Measurements from ENCODE around the gene CASP3.

CASP3 gene

DNA sequence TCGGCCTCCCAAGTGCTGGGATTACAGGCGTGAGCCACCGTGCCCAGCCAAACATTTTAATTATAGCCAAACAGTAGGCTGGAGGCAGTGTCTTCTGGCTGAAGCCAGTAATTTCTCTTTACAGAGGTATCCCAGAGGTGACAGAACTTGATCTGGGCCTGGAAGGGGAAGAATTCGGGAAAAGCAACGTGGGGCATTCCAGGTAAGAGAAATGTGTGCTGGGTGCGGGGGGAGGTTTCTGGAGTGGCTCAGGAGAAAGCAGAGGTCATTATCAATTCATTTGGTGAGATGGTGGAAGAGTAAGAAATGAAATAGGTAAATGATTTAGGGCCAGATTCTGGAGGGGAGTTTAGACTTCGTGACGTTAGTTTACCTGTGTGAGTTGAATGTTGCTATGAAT is 2.7 kb upstream of the CASP3 start:
- H3K36me3 ChIP-seq, result peaks cover 9% of the 10 kb centered on the region
- H3K9me3 ChIP-seq (ENCODE audit: severe bottlenecking), result no peaks in the 10 kb centered on the region
- TF ChIP-seq, protein P1, sequence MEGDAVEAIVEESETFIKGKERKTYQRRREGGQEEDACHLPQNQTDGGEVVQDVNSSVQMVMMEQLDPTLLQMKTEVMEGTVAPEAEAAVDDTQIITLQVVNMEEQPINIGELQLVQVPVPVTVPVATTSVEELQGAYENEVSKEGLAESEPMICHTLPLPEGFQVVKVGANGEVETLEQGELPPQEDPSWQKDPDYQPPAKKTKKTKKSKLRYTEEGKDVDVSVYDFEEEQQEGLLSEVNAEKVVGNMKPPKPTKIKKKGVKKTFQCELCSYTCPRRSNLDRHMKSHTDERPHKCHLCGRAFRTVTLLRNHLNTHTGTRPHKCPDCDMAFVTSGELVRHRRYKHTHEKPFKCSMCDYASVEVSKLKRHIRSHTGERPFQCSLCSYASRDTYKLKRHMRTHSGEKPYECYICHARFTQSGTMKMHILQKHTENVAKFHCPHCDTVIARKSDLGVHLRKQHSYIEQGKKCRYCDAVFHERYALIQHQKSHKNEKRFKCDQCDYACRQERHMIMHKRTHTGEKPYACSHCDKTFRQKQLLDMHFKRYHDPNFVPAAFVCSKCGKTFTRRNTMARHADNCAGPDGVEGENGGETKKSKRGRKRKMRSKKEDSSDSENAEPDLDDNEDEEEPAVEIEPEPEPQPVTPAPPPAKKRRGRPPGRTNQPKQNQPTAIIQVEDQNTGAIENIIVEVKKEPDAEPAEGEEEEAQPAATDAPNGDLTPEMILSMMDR (IDR thresholded peaks at IDR 0.05; ENCODE audit: low read depth, low read length), result no peak
- H3K27me3 ChIP-seq (ENCODE audit: insufficient read depth, low read depth, severe bottlenecking), result no peaks in the 10 kb centered on the region
- no peak overlapping the region for H3K27ac ChIP-seq
- H3K4me3 ChIP-seq (ENCODE audit: low read depth, low read length), result no peak overlapping the region
- no peak for DNase-seq

DNA sequence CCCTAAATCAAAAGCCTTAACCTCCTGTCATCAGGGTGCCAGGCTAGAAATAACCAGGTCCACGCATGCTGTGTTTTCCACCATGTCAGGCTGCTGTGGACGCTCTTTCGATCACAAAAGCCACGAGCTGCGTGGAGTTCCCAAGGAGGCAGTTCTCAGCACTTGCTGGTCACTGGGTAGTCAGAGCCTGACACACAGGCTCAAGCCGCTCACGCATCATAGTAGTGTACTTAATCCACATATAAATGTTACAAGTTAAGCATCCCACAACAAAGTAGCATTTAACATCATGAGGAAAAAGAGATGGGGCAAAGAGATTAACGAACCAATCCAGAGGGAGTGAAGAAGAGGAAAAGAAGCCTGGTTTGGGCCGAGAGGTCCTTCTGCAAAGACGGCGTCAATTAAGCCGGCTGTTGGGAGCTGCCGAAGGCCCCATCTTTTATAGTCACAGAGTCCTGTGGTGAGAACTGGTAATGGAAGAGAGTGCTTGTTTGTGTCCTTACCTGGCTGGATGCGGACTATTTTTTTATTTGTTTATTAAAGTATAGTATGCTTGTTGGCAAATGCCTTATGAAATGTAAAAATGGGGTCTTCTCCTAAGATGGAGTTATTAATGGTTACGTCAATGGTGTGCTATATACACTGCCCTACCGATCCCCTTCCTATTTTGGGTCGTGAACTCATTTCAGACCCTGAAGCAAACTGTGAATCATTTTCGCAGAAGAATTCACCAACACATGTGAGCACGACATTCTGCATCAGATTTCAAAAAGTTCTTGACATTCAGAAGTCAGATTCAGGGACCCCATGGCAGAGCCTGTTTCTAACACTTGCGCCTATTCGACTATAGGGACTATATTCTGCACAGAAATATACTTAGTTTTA is 966 bp upstream of the CASP3 start:
- no peaks in the 10 kb centered on the region for H3K9me3 ChIP-seq (ENCODE audit: severe bottlenecking)
- H3K27ac ChIP-seq, result peak overlapping the region; percentile 99
- H3K4me3 ChIP-seq (ENCODE audit: low read depth, low read length), result peak overlapping the region; percentile 58
- no peaks in the 10 kb centered on the region for H3K27me3 ChIP-seq (ENCODE audit: insufficient read depth, low read depth, severe bottlenecking)
- TF ChIP-seq, protein P1 (IDR thresholded peaks at IDR 0.05; ENCODE audit: low read depth, low read length), result no peak
- peak; percentile 60 for DNase-seq
- H3K36me3 ChIP-seq, result peaks cover 19% of the 10 kb centered on the region

DNA sequence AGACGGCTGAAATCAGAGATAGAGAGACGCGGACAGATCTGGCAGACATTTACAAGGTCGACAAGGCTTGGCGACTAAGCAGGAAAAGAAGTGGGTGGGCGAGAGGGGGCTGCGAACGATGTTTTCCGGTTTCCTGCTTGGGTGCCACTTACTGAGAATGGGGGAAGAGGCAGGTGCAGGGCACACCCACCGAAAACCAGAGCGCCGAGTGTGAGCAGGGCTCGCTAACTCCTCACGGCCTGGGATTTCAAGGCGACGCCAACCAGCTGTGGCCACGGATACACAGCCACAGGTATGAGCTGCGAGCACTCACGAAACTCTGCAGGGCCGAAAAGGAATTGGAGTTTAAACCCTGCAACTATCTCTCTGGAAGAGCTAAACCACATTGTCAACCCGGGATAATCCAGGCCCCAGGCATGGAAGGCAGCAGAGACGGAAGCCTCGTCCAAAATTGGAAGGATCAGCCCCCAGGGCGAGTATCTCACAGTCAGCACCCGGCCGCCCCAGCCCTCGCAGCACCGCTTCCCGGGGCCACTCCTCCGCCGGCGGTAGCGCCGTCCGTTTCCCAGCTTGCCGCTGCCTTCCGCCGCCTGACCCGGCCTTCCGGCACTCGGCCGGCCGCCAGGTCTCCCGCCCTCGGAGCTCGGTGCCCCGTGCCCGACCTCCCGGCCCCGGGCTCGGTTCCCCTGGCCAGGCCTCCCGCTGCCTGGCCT is 778 bp downstream of the CASP3 start:
- no peaks in the 10 kb centered on the region for H3K27me3 ChIP-seq (ENCODE audit: insufficient read depth, low read depth, severe bottlenecking)
- DNase-seq, result peak; percentile 50
- peak overlapping the region; percentile 94 for H3K4me3 ChIP-seq (ENCODE audit: low read depth, low read length)
- peak overlapping the region; percentile 88 for H3K27ac ChIP-seq
- H3K9me3 ChIP-seq (ENCODE audit: severe bottlenecking), result no peaks in the 10 kb centered on the region
- TF ChIP-seq, protein P1 (IDR thresholded peaks at IDR 0.05; ENCODE audit: low read depth, low read length), result no peak
- peaks cover 19% of the 10 kb centered on the region for H3K36me3 ChIP-seq

DNA sequence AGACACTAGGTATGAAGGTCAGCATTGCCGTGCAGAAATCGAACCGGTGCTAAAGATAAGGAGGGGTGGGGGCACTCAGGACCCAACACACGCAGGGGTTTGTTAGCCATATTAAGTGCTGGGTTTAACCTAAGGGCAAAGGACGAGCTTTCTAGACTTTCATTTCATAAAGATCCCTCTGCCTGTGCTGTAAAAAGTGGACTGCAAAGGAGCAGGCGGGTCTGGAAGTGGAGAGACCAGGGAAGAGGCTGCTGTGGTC is 1.3 kb downstream of the CASP3 start:
- Histone ChIP-seq H3K27me3 (ENCODE audit: insufficient read depth, low read depth, severe bottlenecking) (no peaks in the 10 kb centered on the region), H3K36me3 (peaks cover 19% of the 10 kb centered on the region), H3K9me3 (ENCODE audit: severe bottlenecking) (no peaks in the 10 kb centered on the region), H3K4me3 (ENCODE audit: low read depth, low read length) (peak overlapping the region; percentile 94), H3K27ac (peak overlapping the region; percentile 88)
- TF ChIP-seq, protein P1 (IDR thresholded peaks at IDR 0.05; ENCODE audit: low read depth, low read length), result no peak
- no peak for DNase-seq

DNA sequence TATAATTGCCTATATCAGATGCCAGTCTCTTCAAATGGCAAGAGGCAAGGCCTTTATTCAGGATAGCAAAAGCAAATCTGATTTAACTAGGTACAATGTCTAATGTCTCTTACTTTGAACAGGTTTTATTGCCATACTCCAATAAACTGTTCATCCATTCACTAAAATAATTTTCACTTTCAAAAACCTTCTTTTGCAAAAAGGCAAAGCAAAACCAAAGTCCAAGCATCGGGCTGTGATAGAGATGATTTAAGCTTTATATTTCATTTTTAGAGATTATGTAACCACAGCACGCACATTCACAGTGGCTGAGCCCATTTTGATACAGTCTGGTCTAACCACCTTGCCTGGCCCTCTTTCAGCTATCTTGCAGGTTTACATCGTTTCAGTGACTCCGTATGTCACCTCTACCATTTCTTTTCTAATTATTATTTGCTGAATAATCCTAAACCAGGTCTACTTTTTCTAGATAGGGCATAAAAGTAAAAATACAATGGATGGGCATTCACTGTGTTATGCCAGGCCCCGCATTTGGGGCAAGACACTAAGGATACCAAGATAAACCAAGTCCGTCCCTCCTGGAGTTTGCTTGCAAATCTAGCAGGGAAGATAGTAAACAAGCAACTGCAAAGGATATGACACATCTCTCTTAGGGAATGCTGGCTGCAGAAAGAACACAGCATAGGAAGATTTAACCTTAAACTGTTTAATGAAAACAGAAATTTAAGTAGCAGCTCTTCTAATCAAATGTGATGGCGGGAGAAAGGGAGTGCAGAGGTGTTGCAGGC is 1.8 kb downstream of the CASP3 start:
- no peak overlapping the region for H3K27ac ChIP-seq

More for the DNA sequence above, 1.8 kb downstream of the CASP3 start:
- DNase-seq, result no peak
- TF ChIP-seq, protein P1 (IDR thresholded peaks at IDR 0.05; ENCODE audit: low read depth, low read length), result no peak
- H3K36me3 ChIP-seq, result peaks cover 19% of the 10 kb centered on the region
- H3K9me3 ChIP-seq (ENCODE audit: severe bottlenecking), result no peaks in the 10 kb centered on the region
- no peaks in the 10 kb centered on the region for H3K27me3 ChIP-seq (ENCODE audit: insufficient read depth, low read depth, severe bottlenecking)
- H3K4me3 ChIP-seq (ENCODE audit: low read depth, low read length), result peak overlapping the region; percentile 94
